Measurements from ENCODE around the gene HS3ST3A1. TPM values are rescaled to one million over a fixed set of nuclear protein-coding genes. Genes with fewer than 3 reads are reported as not detected.

Gene HS3ST3A1
- total and polyA plus RNA-seq, 2 of the 8 experiments (the other 6 are each of a cell fraction or from before 2014, with no cell fraction given) = 5.4 to 5.7 TPM

DNA sequence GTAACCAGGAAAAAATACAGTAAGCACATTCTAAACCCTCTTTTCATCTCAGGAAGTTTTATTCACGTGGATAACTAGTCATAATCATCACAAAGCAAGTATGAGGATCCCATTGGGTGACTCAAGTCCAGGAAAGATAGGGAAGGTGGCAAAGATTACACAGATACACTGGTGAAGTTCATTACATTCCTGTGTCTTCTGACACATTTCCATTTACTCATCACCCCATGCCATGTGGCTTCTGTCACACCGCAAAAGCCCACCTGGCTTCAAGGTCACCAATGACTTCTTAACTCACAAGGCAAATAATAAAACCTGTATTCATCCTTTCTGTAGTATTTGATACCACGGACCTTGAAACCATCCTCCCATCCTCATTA lies 17.0 kb downstream of the HS3ST3A1 start (continued):
- TF ChIP-seq, protein P1, sequence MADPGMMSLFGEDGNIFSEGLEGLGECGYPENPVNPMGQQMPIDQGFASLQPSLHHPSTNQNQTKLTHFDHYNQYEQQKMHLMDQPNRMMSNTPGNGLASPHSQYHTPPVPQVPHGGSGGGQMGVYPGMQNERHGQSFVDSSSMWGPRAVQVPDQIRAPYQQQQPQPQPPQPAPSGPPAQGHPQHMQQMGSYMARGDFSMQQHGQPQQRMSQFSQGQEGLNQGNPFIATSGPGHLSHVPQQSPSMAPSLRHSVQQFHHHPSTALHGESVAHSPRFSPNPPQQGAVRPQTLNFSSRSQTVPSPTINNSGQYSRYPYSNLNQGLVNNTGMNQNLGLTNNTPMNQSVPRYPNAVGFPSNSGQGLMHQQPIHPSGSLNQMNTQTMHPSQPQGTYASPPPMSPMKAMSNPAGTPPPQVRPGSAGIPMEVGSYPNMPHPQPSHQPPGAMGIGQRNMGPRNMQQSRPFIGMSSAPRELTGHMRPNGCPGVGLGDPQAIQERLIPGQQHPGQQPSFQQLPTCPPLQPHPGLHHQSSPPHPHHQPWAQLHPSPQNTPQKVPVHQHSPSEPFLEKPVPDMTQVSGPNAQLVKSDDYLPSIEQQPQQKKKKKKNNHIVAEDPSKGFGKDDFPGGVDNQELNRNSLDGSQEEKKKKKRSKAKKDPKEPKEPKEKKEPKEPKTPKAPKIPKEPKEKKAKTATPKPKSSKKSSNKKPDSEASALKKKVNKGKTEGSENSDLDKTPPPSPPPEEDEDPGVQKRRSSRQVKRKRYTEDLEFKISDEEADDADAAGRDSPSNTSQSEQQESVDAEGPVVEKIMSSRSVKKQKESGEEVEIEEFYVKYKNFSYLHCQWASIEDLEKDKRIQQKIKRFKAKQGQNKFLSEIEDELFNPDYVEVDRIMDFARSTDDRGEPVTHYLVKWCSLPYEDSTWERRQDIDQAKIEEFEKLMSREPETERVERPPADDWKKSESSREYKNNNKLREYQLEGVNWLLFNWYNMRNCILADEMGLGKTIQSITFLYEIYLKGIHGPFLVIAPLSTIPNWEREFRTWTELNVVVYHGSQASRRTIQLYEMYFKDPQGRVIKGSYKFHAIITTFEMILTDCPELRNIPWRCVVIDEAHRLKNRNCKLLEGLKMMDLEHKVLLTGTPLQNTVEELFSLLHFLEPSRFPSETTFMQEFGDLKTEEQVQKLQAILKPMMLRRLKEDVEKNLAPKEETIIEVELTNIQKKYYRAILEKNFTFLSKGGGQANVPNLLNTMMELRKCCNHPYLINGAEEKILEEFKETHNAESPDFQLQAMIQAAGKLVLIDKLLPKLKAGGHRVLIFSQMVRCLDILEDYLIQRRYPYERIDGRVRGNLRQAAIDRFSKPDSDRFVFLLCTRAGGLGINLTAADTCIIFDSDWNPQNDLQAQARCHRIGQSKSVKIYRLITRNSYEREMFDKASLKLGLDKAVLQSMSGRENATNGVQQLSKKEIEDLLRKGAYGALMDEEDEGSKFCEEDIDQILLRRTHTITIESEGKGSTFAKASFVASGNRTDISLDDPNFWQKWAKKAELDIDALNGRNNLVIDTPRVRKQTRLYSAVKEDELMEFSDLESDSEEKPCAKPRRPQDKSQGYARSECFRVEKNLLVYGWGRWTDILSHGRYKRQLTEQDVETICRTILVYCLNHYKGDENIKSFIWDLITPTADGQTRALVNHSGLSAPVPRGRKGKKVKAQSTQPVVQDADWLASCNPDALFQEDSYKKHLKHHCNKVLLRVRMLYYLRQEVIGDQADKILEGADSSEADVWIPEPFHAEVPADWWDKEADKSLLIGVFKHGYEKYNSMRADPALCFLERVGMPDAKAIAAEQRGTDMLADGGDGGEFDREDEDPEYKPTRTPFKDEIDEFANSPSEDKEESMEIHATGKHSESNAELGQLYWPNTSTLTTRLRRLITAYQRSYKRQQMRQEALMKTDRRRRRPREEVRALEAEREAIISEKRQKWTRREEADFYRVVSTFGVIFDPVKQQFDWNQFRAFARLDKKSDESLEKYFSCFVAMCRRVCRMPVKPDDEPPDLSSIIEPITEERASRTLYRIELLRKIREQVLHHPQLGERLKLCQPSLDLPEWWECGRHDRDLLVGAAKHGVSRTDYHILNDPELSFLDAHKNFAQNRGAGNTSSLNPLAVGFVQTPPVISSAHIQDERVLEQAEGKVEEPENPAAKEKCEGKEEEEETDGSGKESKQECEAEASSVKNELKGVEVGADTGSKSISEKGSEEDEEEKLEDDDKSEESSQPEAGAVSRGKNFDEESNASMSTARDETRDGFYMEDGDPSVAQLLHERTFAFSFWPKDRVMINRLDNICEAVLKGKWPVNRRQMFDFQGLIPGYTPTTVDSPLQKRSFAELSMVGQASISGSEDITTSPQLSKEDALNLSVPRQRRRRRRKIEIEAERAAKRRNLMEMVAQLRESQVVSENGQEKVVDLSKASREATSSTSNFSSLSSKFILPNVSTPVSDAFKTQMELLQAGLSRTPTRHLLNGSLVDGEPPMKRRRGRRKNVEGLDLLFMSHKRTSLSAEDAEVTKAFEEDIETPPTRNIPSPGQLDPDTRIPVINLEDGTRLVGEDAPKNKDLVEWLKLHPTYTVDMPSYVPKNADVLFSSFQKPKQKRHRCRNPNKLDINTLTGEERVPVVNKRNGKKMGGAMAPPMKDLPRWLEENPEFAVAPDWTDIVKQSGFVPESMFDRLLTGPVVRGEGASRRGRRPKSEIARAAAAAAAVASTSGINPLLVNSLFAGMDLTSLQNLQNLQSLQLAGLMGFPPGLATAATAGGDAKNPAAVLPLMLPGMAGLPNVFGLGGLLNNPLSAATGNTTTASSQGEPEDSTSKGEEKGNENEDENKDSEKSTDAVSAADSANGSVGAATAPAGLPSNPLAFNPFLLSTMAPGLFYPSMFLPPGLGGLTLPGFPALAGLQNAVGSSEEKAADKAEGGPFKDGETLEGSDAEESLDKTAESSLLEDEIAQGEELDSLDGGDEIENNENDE (IDR thresholded peaks at IDR 0.05; ENCODE audit: insufficient replicate concordance, low read length) = no peak
